AG10803 (cell line): ENCODE data around the gene P2RX6.

Experiments used
- DNase-seq: peaks from one replicate; pipeline ENCODE4 v3.0.0; 2010; ENCODE audit warnings: low read depth
- H3K4me3 ChIP-seq: 2 replicates; pipeline ENCODE4 v1.5.1; 2011; ENCODE audit warnings: mild to moderate bottlenecking, low read length, control low read depth
- CTCF ChIP-seq: conservative IDR thresholded peaks from 2 replicates; pipeline ENCODE4 v1.5.1; 2011; ENCODE audit warnings: mild to moderate bottlenecking, low read length, control low read depth, inconsistent platforms

P2RX6 gene

GRCh38 chr22:21051145-21051830, 36.3 kb downstream of the P2RX6 start:
- no peak overlapping the region for H3K4me3 ChIP-seq
- TF ChIP-seq CTCF: no peak
- no peak for DNase-seq

GRCh38 chr22:21051831-21052400, 37.0 kb downstream of the P2RX6 start:
- H3K4me3 ChIP-seq: no peak overlapping the region
- DNase-seq: no peak
- TF ChIP-seq CTCF: no peak

GRCh38 chr22:21052715-21053459, 37.9 kb downstream of the P2RX6 start:
- no peak overlapping the region for H3K4me3 ChIP-seq
- TF ChIP-seq CTCF: no peak
- DNase-seq: no peak

GRCh38 chr22:21054046-21054713, 39.2 kb downstream of the P2RX6 start:
- TF ChIP-seq CTCF: no peak
- DNase-seq: no peak
- H3K4me3 ChIP-seq: no peak overlapping the region

- H3K4me3 ChIP-seq: no peak overlapping the region
- TF ChIP-seq CTCF: no peak
- DNase-seq: no peak
These were observed 40.0 kb downstream of the P2RX6 start for GRCh38 chr22:21054714-21055563.

DNA sequence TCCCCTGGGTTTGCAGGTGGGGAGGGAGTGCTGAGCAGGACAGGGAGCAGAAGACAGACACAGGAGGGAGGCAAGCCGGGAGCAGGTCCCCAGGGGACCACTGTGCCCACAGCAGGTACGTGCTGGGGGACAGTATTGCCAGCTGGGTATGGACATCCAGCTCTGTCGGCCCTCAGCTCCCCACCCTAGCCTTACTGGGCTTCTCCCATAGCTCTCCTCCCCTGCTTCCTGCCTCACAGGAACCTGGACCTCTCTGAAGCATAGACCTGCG, 40.5 kb downstream of the P2RX6 start:
- TF ChIP-seq CTCF: no peak
- H3K4me3 ChIP-seq: no peak overlapping the region
- no peak for DNase-seq
